HG02678 (cell line): ENCODE data around the gene GOLT1B.

Experiments used
- ATAC-seq: cut with Tn5 transposase; IDR thresholded peaks from one replicate; pipeline ENCODE4 v1.9.1; 2021; ENCODE audit warnings: mild to moderate bottlenecking, moderate library complexity; ENCODE audit not compliant: unreplicated experiment

Gene GOLT1B

GRCh38 chr12:21561158-21561557 is 59.6 kb downstream of the GOLT1B start:
- ATAC-seq: no peak

- no peak for ATAC-seq
These were observed 61.3 kb downstream of the GOLT1B start for GRCh38 chr12:21562859-21563258.

GRCh38 chr12:21566223-21566906 is 64.8 kb downstream of the GOLT1B start:
- ATAC-seq: no peak

GRCh38 chr12:21566907-21567394 is 65.4 kb downstream of the GOLT1B start:
- ATAC-seq: no peak
